HAP-1 (cell line): ENCODE results near the gene CD44.
"Not testable (repeated sequence)": the region's sequence is repeated elsewhere in the genome, so short reads cannot be mapped to it uniquely, and the experiment has no call there.

ENCODE experiments used
- DNase-seq, 2 experiments: peaks; one replicate each; pipeline ENCODE4 v3.0.0-alpha.2; 2016 to 2020; ENCODE audit warnings: low spot score in 2 of 2
- H3K27me3 ChIP-seq: fragments of 250-450 bp; sonication (Bioruptor Pico); 2 replicates; pipeline ENCODE4 v1.5.1; 2020; ENCODE audit warnings: low read depth, mild to moderate bottlenecking, moderate library complexity
- H3K36me3 ChIP-seq: fragments of 250-450 bp; sonication (Bioruptor Pico); replicated peaks from 2 replicates; pipeline ENCODE4 v1.5.1; 2020; ENCODE audit warnings: mild to moderate bottlenecking
- H3K4me1 ChIP-seq: fragments of 250-450 bp; sonication (Bioruptor Pico); 2 replicates; pipeline ENCODE4 v1.5.1; 2020; ENCODE audit warnings: mild to moderate bottlenecking
- H3K4me3 ChIP-seq: fragments of 250-450 bp; sonication (Bioruptor Pico); 2 replicates; pipeline ENCODE4 v1.5.1; 2020; ENCODE audit warnings: mild to moderate bottlenecking, moderate library complexity
- H3K9me3 ChIP-seq: fragments of 250-450 bp; sonication (Bioruptor Pico); 2 replicates; pipeline ENCODE4 v1.5.1; 2020; ENCODE audit warnings: mild to moderate bottlenecking, moderate library complexity
- in situ Hi-C: fragments of 300-500 bp; cut with MboI; formaldehyde crosslinking; loops from 3 replicates; pipeline ENCODE4 v1.14.3; 2020; ENCODE audit warnings: low sequenced_read_pairs, inconsistent platforms, mixed read lengths

CD44 gene

GRCh38 chr11:35105319-35106079, 33.5 kb upstream of the CD44 start:
- in situ Hi-C loops, result no loop called here

GRCh38 chr11:35106595-35106994, 32.4 kb upstream of the CD44 start:
- H3K27me3 ChIP-seq, result no peaks in the 10 kb centered on the region
- in situ Hi-C loops, result no loop called here
- H3K4me3 ChIP-seq, result no peak overlapping the region
- DNase-seq, result no peak
- no peaks in the 10 kb centered on the region for H3K4me1 ChIP-seq
- H3K9me3 ChIP-seq, result no peaks in the 10 kb centered on the region
- H3K36me3 ChIP-seq, result no peaks in the 10 kb centered on the region

More at GRCh38 chr11:35105319-35106079, 33.5 kb upstream of the CD44 start:
- no peak for DNase-seq
- H3K27me3 ChIP-seq, result no peaks in the 10 kb centered on the region
- H3K9me3 ChIP-seq, result no peaks in the 10 kb centered on the region
- H3K4me3 ChIP-seq, result no peak overlapping the region
- no peaks in the 10 kb centered on the region for H3K4me1 ChIP-seq
- H3K36me3 ChIP-seq, result no peaks in the 10 kb centered on the region

- Histone ChIP-seq H3K27me3 (no peaks in the 10 kb centered on the region), H3K4me3 (no peak overlapping the region), H3K36me3 (no peaks in the 10 kb centered on the region), H3K4me1 (no peaks in the 10 kb centered on the region), H3K9me3 (no peaks in the 10 kb centered on the region)
- DNase-seq, result no peak
- in situ Hi-C loops, result no loop called here
These were observed 31.1 kb upstream of the CD44 start for GRCh38 chr11:35107861-35108260.

GRCh38 chr11:35108336-35108735, 30.6 kb upstream of the CD44 start:
- H3K4me1 ChIP-seq, in situ Hi-C loops: not testable (repeated sequence)

GRCh38 chr11:35109041-35109440, 29.9 kb upstream of the CD44 start:
- Histone ChIP-seq H3K4me3 (no peak overlapping the region), H3K36me3 (no peaks in the 10 kb centered on the region), H3K27me3 (peaks cover 4% of the 10 kb centered on the region; the same call in 1 of the 2 replicates), H3K9me3 (no peaks in the 10 kb centered on the region), H3K4me1 (no peaks in the 10 kb centered on the region)
- no peak for DNase-seq
- in situ Hi-C loops, result no loop called here

More at GRCh38 chr11:35108336-35108735, 30.6 kb upstream of the CD44 start:
- not testable (repeated sequence) for H3K9me3 ChIP-seq, H3K27me3 ChIP-seq, H3K36me3 ChIP-seq, H3K4me3 ChIP-seq, DNase-seq

GRCh38 chr11:35109827-35110226, 29.1 kb upstream of the CD44 start:
- Histone ChIP-seq H3K36me3 (no peaks in the 10 kb centered on the region), H3K27me3 (peaks cover 4% of the 10 kb centered on the region; the same call in 1 of the 2 replicates), H3K9me3 (no peaks in the 10 kb centered on the region), H3K4me1 (no peaks in the 10 kb centered on the region), H3K4me3 (no peak overlapping the region)
- in situ Hi-C loops, result no loop called here
- DNase-seq, result no peak

GRCh38 chr11:35111161-35112055, 27.6 kb upstream of the CD44 start:
- in situ Hi-C loops, result no loop called here
- no peak overlapping the region for H3K4me3 ChIP-seq
- H3K36me3 ChIP-seq, result no peaks in the 10 kb centered on the region
- H3K4me1 ChIP-seq, result peaks cover 5% of the 10 kb centered on the region; the same call in 1 of the 2 replicates
- peaks cover 4% of the 10 kb centered on the region; the same call in 1 of the 2 replicates for H3K27me3 ChIP-seq
- no peak for DNase-seq
- no peaks in the 10 kb centered on the region for H3K9me3 ChIP-seq

GRCh38 chr11:35112056-35112845, 26.7 kb upstream of the CD44 start:
- Histone ChIP-seq H3K4me3 (no peak overlapping the region), H3K4me1 (peaks cover 5% of the 10 kb centered on the region; the same call in 1 of the 2 replicates), H3K27me3 (peaks cover 4% of the 10 kb centered on the region; the same call in 1 of the 2 replicates), H3K9me3 (no peaks in the 10 kb centered on the region), H3K36me3 (no peaks in the 10 kb centered on the region)
- in situ Hi-C loops, result no loop called here
- no peak for DNase-seq

- DNase-seq, result no peak
- no peak overlapping the region for H3K4me3 ChIP-seq
- no peaks in the 10 kb centered on the region for H3K36me3 ChIP-seq
- H3K4me1 ChIP-seq, result peaks cover 5% of the 10 kb centered on the region; the same call in 1 of the 2 replicates
- in situ Hi-C loops, result no loop called here
- H3K27me3 ChIP-seq, result peaks cover 4% of the 10 kb centered on the region; the same call in 1 of the 2 replicates
- no peaks in the 10 kb centered on the region for H3K9me3 ChIP-seq
These were observed 26.2 kb upstream of the CD44 start for GRCh38 chr11:35112846-35113105.

GRCh38 chr11:35114906-35115687, 23.9 kb upstream of the CD44 start:
- no peak overlapping the region for H3K4me3 ChIP-seq
- in situ Hi-C loops, result no loop called here
- no peaks in the 10 kb centered on the region for H3K36me3 ChIP-seq
- DNase-seq, result no peak
- H3K9me3 ChIP-seq, result no peaks in the 10 kb centered on the region
- peaks cover 5% of the 10 kb centered on the region; the same call in 1 of the 2 replicates for H3K4me1 ChIP-seq
- H3K27me3 ChIP-seq, result peaks cover 4% of the 10 kb centered on the region; the same call in 1 of the 2 replicates

GRCh38 chr11:35115688-35116030, 23.3 kb upstream of the CD44 start:
- Histone ChIP-seq H3K4me1 (peaks cover 5% of the 10 kb centered on the region; the same call in 1 of the 2 replicates), H3K9me3 (no peaks in the 10 kb centered on the region), H3K27me3 (peaks cover 4% of the 10 kb centered on the region; the same call in 1 of the 2 replicates), H3K4me3 (no peak overlapping the region), H3K36me3 (no peaks in the 10 kb centered on the region)
- in situ Hi-C loops, result no loop called here
- DNase-seq, result peak in 1 of 2 experiments; percentile 12

GRCh38 chr11:35116245-35116644, 22.7 kb upstream of the CD44 start:
- no peak for DNase-seq
- in situ Hi-C loops, result no loop called here
- H3K27me3 ChIP-seq, result peaks cover 4% of the 10 kb centered on the region; the same call in 1 of the 2 replicates
- no peak overlapping the region for H3K4me3 ChIP-seq
- peaks cover 5% of the 10 kb centered on the region; the same call in 1 of the 2 replicates for H3K4me1 ChIP-seq
- H3K9me3 ChIP-seq, result no peaks in the 10 kb centered on the region
- H3K36me3 ChIP-seq, result no peaks in the 10 kb centered on the region
